GM13977 (cell line): ENCODE results near the gene PLGLB2.
"Not testable (repeated sequence)": the region's sequence is repeated elsewhere in the genome, so short reads cannot be mapped to it uniquely, and the experiment has no call there.

Source experiments
- DNase-seq: peaks from one replicate; pipeline ENCODE4 v3.0.0; 2012; ENCODE audit warnings: low spot score
- in situ Hi-C: fragments of 300-500 bp; cut with MboI; formaldehyde crosslinking; loops from one replicate; pipeline ENCODE4 v1.12.0; 2022; ENCODE audit warnings: low sequenced_read_pairs, low pct_unique_long_range_greater_than_20kb, mixed read lengths, inconsistent platforms; ENCODE audit not compliant: unreplicated experiment

PLGLB2 gene

DNA sequence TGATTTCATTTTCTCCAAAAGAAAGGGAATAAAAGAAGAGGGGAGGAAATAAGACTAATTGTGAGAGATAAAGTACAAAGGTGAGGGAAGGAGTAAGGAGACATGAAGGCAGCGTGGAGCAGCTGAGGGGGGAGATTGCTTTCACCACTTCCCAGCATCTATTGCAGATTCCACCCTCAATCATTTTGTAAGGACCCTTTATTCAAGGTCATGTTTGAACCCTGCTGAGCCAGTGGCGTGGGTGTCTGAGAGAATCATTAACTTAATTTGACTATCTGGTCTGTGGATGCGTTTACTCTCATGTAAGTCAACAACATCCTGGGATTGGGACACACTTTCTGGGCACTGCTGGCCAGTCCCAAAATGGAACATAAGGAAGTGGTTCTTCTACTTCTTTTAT, at the start of gene PLGLB2:
Gene PLGLB2 (plus strand): TSS at position 297 of the 400 bp plus-strand sequence. CDS start 67 bp downstream, at position 364.
- in situ Hi-C loops, DNase-seq: not testable (repeated sequence)

DNA sequence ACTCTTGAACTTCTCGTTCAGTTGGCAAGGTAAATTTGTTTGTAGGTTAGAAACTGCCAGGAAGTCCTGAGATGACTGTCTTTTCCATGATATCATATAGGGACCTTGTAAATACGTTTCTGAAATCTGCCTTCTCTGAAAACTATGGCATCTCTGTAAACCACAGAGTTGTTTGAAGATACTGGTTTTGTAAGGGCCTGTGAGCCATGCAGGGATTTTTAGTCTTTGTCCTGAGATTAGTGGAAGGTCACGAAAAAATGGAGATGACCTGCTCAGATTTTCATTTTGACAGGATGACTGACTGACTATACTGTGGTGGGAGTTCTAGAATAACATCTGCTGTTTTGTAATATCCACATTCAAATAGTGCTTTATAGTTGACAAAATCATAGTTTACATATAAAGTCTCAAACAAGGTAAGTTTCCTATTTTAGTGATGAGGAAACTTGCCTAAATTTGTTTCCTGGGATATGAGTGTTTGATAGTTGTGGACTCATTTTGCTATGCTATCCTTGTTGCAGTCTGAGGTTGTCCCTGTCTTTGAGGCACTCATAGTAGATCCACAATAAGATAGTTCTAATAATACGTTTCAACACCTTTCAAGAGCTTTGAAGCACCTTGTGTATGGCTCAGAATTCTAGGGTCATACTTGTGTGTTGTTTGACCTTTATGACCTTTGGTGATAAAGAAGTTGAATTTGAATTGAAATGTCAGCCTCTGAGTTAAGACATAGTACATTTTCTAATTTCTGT, 43.1 kb upstream of the PLGLB2 start:
- in situ Hi-C loops, DNase-seq: not testable (repeated sequence)

DNA sequence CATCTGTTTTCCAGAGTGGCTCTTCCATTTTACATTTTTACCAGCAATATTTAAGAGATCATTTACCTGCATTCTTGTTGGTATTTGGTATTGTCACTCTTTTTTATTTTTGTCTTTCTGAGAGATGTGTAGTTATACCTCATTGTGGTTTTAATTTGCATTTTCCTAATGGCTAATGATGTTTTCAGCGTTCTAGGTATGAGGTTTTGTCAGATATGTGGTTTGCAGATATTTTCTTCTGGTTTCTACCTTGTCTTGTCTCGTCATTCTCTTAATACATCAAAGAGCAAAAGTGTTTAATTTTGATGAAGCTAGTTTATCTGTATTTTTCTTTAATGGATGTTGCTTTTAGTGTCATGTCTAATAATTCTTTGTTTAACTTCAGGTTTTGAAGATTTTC, 39.5 kb upstream of the PLGLB2 start:
- in situ Hi-C loops, DNase-seq: not testable (repeated sequence)

DNA sequence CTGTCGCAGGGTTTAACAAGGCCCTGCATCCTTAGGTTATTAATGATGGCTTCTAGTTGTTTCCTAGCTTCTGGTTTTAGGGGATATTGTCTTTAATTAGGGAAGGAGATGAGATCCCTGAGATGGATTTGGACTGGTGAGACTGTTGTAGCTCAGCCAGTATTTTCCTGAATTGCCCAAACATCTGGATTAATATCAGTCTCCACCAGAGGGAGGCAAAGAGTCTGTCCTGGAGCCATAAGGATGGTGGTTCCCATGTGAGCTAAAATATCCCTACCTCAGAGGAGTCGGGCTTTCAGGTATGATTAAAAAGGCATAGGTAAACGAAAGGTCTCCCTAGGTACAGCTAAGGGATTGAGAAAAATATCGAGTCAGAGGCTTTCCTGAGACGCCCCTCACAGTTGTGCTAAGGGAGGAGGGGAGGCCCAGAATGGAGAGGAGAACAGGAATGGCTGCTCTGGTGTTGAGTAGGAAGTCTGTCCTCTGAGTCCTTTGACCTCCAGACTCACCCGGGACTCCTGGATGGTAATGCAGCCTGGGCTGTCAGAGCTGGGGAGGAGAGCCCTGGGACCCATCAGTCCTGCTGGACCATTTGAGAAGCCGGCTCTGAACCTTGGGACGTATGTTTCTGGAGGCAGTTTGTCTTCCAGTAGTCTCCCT, 19.8 kb upstream of the PLGLB2 start:
- DNase-seq, in situ Hi-C loops: not testable (repeated sequence)

DNA sequence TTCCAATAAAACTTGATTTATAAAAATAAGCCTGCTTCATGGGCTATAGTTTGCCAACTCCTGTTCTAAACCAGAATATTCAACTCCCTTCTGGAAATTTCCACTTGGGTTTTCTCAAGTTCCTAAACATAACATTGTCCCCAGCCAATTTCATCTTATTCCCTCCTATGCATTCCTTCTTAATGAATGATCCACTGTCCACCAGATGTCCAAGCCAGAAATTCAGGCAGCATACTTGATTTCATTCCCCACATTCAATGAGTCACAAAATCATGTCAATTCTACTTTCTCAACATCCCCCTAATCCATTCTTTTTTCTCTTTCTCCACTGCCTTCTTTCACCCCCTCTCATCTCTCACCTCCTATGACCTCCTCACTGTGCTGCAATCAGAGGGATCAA, 7.0 kb upstream of the PLGLB2 start:
- in situ Hi-C loops, DNase-seq: not testable (repeated sequence)

DNA sequence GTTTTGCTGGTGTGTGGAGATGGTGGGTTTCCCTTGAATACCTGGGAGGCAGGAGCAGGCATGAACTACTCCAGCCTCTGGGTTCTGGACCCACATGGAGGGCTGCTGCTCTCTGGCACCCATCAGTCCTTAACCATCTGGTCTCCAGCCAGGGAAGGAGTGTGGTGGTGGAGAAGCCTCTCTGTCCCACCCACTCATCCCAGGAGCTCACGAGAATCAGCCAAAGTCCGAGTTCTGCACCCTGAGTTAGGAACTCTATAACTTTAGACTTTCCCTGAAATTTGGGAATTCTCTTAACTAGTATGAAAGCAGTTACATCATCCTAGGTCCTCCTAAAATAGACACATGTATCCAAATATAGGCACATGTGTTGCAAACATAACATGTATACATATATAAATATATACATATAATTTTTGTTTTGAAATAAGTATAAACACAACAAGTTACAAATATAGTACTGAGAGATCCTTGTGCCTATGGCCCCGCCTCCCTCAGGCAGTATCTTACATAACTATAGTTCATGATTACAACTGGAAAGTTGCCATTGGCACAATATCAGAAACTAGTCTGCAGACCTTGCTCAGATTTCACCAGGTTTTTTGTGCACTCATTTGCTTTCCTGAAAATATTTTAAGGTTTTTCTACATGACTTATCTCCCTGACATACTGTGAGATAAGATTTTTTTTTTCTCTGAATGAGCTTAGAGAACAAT, 5.3 kb upstream of the PLGLB2 start:
- DNase-seq, in situ Hi-C loops: not testable (repeated sequence)

DNA sequence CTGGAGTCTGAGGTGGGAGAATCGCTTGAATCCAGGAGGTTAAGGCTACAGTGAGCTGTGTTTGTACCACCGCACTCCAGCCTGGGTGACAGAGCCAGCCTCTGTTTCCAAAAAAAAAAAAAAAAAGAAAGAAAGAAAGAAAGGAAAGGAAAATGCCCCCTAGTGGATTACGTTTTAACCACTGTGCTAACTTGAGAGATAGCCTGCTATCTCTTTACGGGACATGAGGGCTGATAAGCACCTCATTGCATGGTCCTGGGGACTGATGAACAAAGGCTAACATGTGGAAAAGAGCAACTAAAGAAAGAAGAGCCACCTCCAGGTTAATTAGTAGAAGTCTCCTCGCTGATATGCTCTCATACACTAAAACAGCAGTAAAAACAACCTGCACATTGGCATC, 4.2 kb upstream of the PLGLB2 start:
- in situ Hi-C loops, DNase-seq: not testable (repeated sequence)

DNA sequence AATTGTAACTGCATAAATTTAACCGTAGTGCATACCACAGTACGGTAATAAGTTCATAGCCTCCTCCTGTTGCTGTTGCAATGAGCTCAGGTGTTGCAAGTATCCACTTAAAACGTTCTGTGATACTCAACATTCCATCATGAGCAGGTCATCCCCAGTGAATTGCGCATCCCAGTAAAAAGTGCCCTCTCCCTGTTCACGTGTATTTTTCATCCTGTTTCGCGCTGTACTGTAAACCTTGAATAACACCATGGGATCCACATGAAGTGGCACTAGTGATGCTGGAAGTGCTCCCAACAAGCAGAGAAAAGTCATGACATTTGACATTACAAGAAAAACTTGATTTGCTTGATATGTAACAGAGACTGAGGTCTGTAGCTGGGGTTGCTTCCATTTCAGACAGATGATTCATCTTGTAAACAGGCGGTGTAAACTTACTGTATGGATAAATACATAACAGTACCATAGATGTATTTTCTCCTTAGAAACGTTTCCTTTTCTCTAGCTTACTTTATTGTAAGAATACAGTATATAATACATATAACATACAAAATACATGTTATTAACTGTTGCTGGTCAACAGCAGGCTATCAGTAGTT, 2.4 kb upstream of the PLGLB2 start:
- DNase-seq, in situ Hi-C loops: not testable (repeated sequence)

DNA sequence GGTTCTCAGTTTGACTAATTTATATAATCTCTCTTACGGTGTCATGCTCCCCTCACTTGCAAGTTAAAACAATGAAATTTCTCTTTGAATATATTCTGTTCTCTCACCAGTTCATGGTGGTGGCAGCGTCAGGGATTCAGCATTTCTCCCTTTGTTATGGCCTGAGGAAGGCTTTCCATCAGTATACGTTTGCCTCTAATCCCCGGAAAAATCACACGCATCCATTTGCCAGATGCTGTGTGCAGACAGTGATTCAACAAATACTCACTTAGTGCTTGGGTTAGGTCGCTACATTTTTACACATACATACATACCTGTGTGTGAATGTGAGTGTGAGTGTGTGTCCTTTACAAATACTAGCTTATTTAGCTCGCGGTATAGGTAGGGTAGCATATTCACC, 637 bp downstream of the PLGLB2 start:
- DNase-seq, in situ Hi-C loops: not testable (repeated sequence)

DNA sequence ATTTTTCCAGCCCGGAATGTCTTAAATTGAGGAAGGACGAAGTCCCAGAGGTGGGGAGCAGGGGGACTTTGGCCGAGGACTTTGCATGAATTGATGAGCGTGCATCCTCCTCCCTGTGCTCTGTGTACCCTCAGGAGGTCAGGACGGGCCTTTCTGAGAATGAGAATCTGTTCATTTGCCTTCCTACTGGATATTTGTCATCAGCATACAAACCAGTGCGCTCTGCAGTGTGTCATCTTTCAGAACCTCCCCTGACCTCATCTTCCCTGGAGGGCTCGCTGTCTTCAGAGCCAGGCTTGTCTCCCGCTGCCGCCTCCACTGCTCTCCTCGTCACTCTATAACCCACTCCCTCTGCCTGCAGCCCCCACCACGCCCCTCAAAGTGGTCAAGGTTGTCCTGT, 2.7 kb downstream of the PLGLB2 start:
- in situ Hi-C loops, DNase-seq: not testable (repeated sequence)

DNA sequence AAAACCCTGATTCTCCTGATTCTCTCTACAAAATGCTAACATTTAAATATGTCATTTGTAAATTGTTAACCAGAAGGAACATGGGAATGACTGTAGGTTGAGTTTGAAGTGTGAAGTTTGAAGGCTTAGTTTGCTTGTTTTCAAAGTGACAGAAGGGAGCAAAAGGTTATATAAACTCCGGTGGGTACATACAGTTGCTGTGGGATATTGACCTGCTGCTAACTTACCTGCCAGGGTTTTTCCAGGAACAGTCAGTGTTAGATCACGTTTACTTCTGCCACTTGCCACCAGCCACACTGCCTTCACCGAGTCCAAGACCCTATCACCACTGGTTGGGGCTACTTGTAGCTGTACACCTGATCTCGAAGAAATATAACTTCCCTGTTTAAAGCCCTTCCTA, 6.9 kb downstream of the PLGLB2 start:
- in situ Hi-C loops = not testable (repeated sequence)

More for the DNA sequence above, 6.9 kb downstream of the PLGLB2 start:
- DNase-seq = not testable (repeated sequence)
